Liver (tissue), 9 donors: ENCODE results near the gene EVC. TPM values are rescaled to one million over a fixed set of nuclear protein-coding genes. Genes with fewer than 3 reads are reported as not detected.

Experiments used
- DNase-seq: peaks from one replicate; pipeline ENCODE4 v3.0.0-alpha.2; 2017; ENCODE audit warnings: low spot score
- H3K27ac ChIP-seq, 2 donors: one replicate each; pipeline ENCODE4 v1.7.0; 2013; ENCODE audit warnings: inconsistent platforms in 2 of 2, low read length in 2 of 2, control low read depth in 1 of 2, low read depth in 1 of 2, mild to moderate bottlenecking in 1 of 2
- H3K27me3 ChIP-seq, 4 donors: one replicate each; pipeline versions ENCODE4 v1.6.1 to v1.7.0; 2013; ENCODE audit warnings: low read length in 3 of 4, inconsistent platforms in 1 of 4, mild to moderate bottlenecking in 1 of 4, moderate library complexity in 1 of 4; ENCODE audit not compliant: control insufficient read depth in 4 of 4, insufficient read depth in 4 of 4
- H3K36me3 ChIP-seq, 4 donors: one replicate each; pipeline versions ENCODE4 v1.6.1 to v1.7.0; 2013; ENCODE audit warnings: low read length in 3 of 4, mild to moderate bottlenecking in 3 of 4, low read depth in 1 of 4, moderate library complexity in 1 of 4; ENCODE audit not compliant: control insufficient read depth in 4 of 4, insufficient read depth in 3 of 4
- H3K4me1 ChIP-seq, 4 donors: one replicate each; pipeline versions ENCODE4 v1.6.1 to v1.7.0; 2013; ENCODE audit warnings: low read length in 3 of 4, mild to moderate bottlenecking in 3 of 4, moderate library complexity in 1 of 4; ENCODE audit not compliant: control insufficient read depth in 4 of 4, insufficient read depth in 4 of 4
- H3K4me3 ChIP-seq, 3 donors: one replicate each; pipeline versions ENCODE4 v1.6.1 to v1.7.0; 2013; ENCODE audit warnings: low read length in 3 of 3, control low read depth in 1 of 3, low read depth in 1 of 3, mild to moderate bottlenecking in 1 of 3
- H3K9ac ChIP-seq, 2 donors: one replicate each; pipeline ENCODE4 v1.7.0; 2013; ENCODE audit warnings: low read length in 2 of 2, mild to moderate bottlenecking in 2 of 2, moderate library complexity in 2 of 2, control low read depth in 1 of 2, low read depth in 1 of 2
- H3K9me3 ChIP-seq, 4 donors: one replicate each; pipeline versions ENCODE4 v1.6.1 to v1.7.0; 2013; ENCODE audit warnings: low read length in 3 of 4; ENCODE audit not compliant: control insufficient read depth in 4 of 4
- ATF3 ChIP-seq: IDR thresholded peaks from 2 replicates; pipeline ENCODE4 v1.6.1; 2016; ENCODE audit warnings: antibody characterized with exemption
- CTCF ChIP-seq: fragments of 150-350 bp; IDR thresholded peaks from 2 replicates; pipeline ENCODE4 v1.5.1; 2017; ENCODE audit warnings: improper control_type of control experiment, low read depth, low read length; ENCODE audit not compliant: missing input control
- EGR1 ChIP-seq, 2 donors: IDR thresholded peaks; 2 replicates each; pipeline ENCODE4 v1.6.1; 2016 to 2018; ENCODE audit warnings: antibody characterized with exemption in 2 of 2, low read depth in 2 of 2
- FOXA1 ChIP-seq: IDR thresholded peaks from 2 replicates; pipeline ENCODE4 v1.6.1; 2016; ENCODE audit warnings: antibody characterized with exemption
- FOXA2 ChIP-seq: IDR thresholded peaks from 2 replicates; pipeline ENCODE4 v1.6.1; 2016; ENCODE audit warnings: antibody characterized with exemption
- GABPA ChIP-seq, 2 donors: IDR thresholded peaks in 1 of 2; conservative IDR thresholded peaks in 1 of 2; 2 replicates each; pipeline ENCODE4 v1.6.1; 2016; ENCODE audit warnings: antibody characterized with exemption in 2 of 2, mild to moderate bottlenecking in 1 of 2, moderate library complexity in 1 of 2
- HNF4A ChIP-seq, 2 donors: conservative IDR thresholded peaks; 2 replicates each; pipeline ENCODE4 v1.6.1; 2016; ENCODE audit warnings: antibody characterized with exemption in 2 of 2, mild to moderate bottlenecking in 2 of 2
- HNF4G ChIP-seq: IDR thresholded peaks from 2 replicates; pipeline ENCODE4 v1.6.1; 2016; ENCODE audit warnings: antibody characterized with exemption
- JUND ChIP-seq, 2 donors: IDR thresholded peaks; 2 replicates each; pipeline ENCODE4 v1.6.1; 2016; ENCODE audit warnings: antibody characterized with exemption in 2 of 2
- MAX ChIP-seq: IDR thresholded peaks from 2 replicates; pipeline ENCODE4 v1.6.1; 2016; ENCODE audit warnings: antibody characterized with exemption
- NR2F2 ChIP-seq: IDR thresholded peaks from 2 replicates; pipeline ENCODE4 v1.6.1; 2016; ENCODE audit warnings: antibody characterized with exemption
- RAD21 ChIP-seq, 2 donors: IDR thresholded peaks; 2 replicates each; pipeline ENCODE4 v1.6.1; 2016; ENCODE audit warnings: antibody characterized with exemption in 2 of 2, mild to moderate bottlenecking in 2 of 2
- RXRA ChIP-seq, 2 donors: IDR thresholded peaks; 2 replicates each; pipeline ENCODE4 v1.6.1; 2017 to 2018; ENCODE audit warnings: antibody characterized with exemption in 2 of 2, mild to moderate bottlenecking in 1 of 2
- SP1 ChIP-seq: IDR thresholded peaks from 2 replicates; pipeline ENCODE4 v1.6.1; 2018; ENCODE audit warnings: antibody characterized with exemption, mild to moderate bottlenecking
- TAF1 ChIP-seq: conservative IDR thresholded peaks from 2 replicates; pipeline ENCODE4 v1.6.1; 2016; ENCODE audit warnings: antibody characterized with exemption, mild to moderate bottlenecking
- YY1 ChIP-seq: IDR thresholded peaks from 2 replicates; pipeline ENCODE4 v1.6.1; 2016; ENCODE audit warnings: antibody characterized with exemption, mild to moderate bottlenecking
- ZBTB33 ChIP-seq: IDR thresholded peaks from 2 replicates; pipeline ENCODE4 v1.6.1; 2016; ENCODE audit warnings: antibody characterized with exemption
- WGBS: extraction: QIAGEN DNeasy Blood & Tissue Kit; methylation state at CpG from one replicate; pipeline ENCODE4 v1.1.7; 2013; 5-methylcytosine and 5-hydroxymethylcytosine counted together
- polyA plus RNA-seq, 2 donors: library from polyadenylated mRNA; stranded (reverse) in 1 of 2; unstranded in 1 of 2; fragments of 200-250 nt in 1 of 2; fragments of >200 nt in 1 of 2; fragmentation: Nextera tagmentation in 1 of 2; extraction: Ambion mirVana in 1 of 2; gene quantifications; one replicate each; pipeline versions ENCODE4 v1.2.1 to v1.2.3, GENCODE V29; 2013 to 2015
- total RNA-seq, 2 donors: library from RNA; depleted of rRNA; stranded (reverse); fragments of >200 nt; gene quantifications; one replicate each; pipeline ENCODE4 v1.2.3, GENCODE V29; 2014
- donor health status: healthy.
- donor health status: healthy.
- donor health status: healthy.
- donor health status: healthy.
- donor health status: healthy.

Gene EVC
- total and polyA plus RNA-seq, 4 donors: 0.76 to 10.9 (median 3.2) TPM

- Histone ChIP-seq H3K9ac (no peak overlapping the region), H3K36me3 (peaks cover 0 to 2% (median 0%) of the 10 kb centered on the region in 4 donors), H3K4me1 (no peaks in the 10 kb centered on the region), H3K27me3 (peaks cover 0 to 2% (median 0%) of the 10 kb centered on the region in 4 donors), H3K27ac (no peak overlapping the region), H3K4me3 (no peak overlapping the region), H3K9me3 (no peaks in the 10 kb centered on the region)
- WGBS: 85% methylated on average over 4 of the region's 4 CpGs
- TF ChIP-seq SP1 (no peak), NR2F2 (no peak), GABPA (IDR thresholded peaks at IDR 0.05 in 1 of 2, conservative IDR thresholded peaks at IDR 0.05 in 1 of 2) (no peak), FOXA2 (no peak), HNF4G (no peak), ATF3 (no peak), CTCF (no peak), TAF1 (no peak), RXRA (IDR thresholded peaks at IDR 0.05) (no peak), RAD21 (IDR thresholded peaks at IDR 0.05) (no peak), FOXA1 (no peak), ZBTB33 (no peak), JUND (IDR thresholded peaks at IDR 0.05) (no peak)
- DNase-seq: no peak
Observed at GRCh38 chr4:5661237-5661636, 49.8 kb upstream of the EVC start.

- Histone ChIP-seq H3K36me3 (peaks cover 0 to 2% (median 0%) of the 10 kb centered on the region in 4 donors), H3K27ac (no peak overlapping the region), H3K9me3 (no peaks in the 10 kb centered on the region), H3K9ac (no peak overlapping the region), H3K4me1 (no peaks in the 10 kb centered on the region), H3K27me3 (peaks cover 0 to 2% (median 0%) of the 10 kb centered on the region in 4 donors), H3K4me3 (no peak overlapping the region)
- WGBS: 83% methylated on average over 1 of the region's 1 CpG
- no peak for TF ChIP-seq EGR1 (IDR thresholded peaks at IDR 0.05; ENCODE audit: low read depth in 2 of 2)
- TF ChIP-seq MAX: no peak
- TF ChIP-seq GABPA (IDR thresholded peaks at IDR 0.05 in 1 of 2, conservative IDR thresholded peaks at IDR 0.05 in 1 of 2): no peak
- no peak for TF ChIP-seq FOXA2
- TF ChIP-seq JUND (IDR thresholded peaks at IDR 0.05): no peak
- no peak for TF ChIP-seq HNF4A (conservative IDR thresholded peaks at IDR 0.05)
- TF ChIP-seq YY1: no peak
- TF ChIP-seq RAD21 (IDR thresholded peaks at IDR 0.05): no peak
- TF ChIP-seq NR2F2: no peak
- TF ChIP-seq ATF3: no peak
- no peak for DNase-seq
Observed at GRCh38 chr4:5662555-5662954, 48.4 kb upstream of the EVC start.
